B cell (primary cell): ENCODE measurements around the gene SLC6A6. TPM values are rescaled to one million over a fixed set of nuclear protein-coding genes. Genes with fewer than 3 reads are reported as not detected.

Experiments
- ATAC-seq: fragments of 200-7000 bp; cut with Tn5 transposase; one replicate; pipeline ENCODE4 v1.10.0; 2021; ENCODE audit warnings: low read depth, mild to moderate bottlenecking, moderate number of reproducible peaks, moderate library complexity
- CTCF ChIA-PET: fragments of 350-600 bp; sonication (Branson Sonifier 250); formaldehyde crosslinking; loops from one replicate; lab custom pipeline; 2021; ENCODE audit warnings: antibody characterized with exemption, inconsistent platforms; lab: Charles Lee
- POLR2A ChIA-PET: fragments of 350-600 bp; sonication (Branson Sonifier 250); formaldehyde crosslinking; loops from one replicate; lab custom pipeline; 2021; ENCODE audit warnings: antibody characterized with exemption; lab: Charles Lee
- DNase-seq: peaks from one replicate; pipeline ENCODE4 v3.0.0; 2013
- H2AFZ ChIP-seq: 2 replicates; pipeline ENCODE4 v1.6.1; 2012; ENCODE audit warnings: mild to moderate bottlenecking, low read depth, low read length; ENCODE audit not compliant: insufficient read depth, poor library complexity, severe bottlenecking
- H3K27ac ChIP-seq, 2 donors: 1 replicate in 1 of 2; 2 replicates in 1 of 2; pipeline ENCODE4 v1.5.1; 2012 to 2013; ENCODE audit warnings: low read length in 2 of 2, mild to moderate bottlenecking in 2 of 2, moderate library complexity in 1 of 2
- H3K27me3 ChIP-seq, 4 experiments: fragments of 200-600 bp in 1 of 4; sonication (generic) in 1 of 4; replicated peaks in 1 of 4; 1 replicate in 2 of 4; 2 replicates in 2 of 4; pipeline versions ENCODE4 v1.6.1 to v1.7.0; 2013 to 2016; ENCODE audit warnings: low read length in 3 of 4, mild to moderate bottlenecking in 2 of 4, mixed read lengths in 1 of 4, moderate library complexity in 1 of 4; ENCODE audit not compliant: insufficient read depth in 4 of 4, control insufficient read depth in 3 of 4; ENCODE audit errors: control extremely low read depth in 1 of 4
- H3K36me3 ChIP-seq, 2 experiments: replicated peaks in 1 of 2; 1 replicate in 1 of 2; 2 replicates in 1 of 2; pipeline versions ENCODE4 v1.6.1 to v1.7.1; 2013; ENCODE audit warnings: low read length in 1 of 2; ENCODE audit not compliant: insufficient read depth in 2 of 2, control insufficient read depth in 1 of 2; ENCODE audit errors: control extremely low read depth in 1 of 2, extremely low read depth in 1 of 2
- H3K4me1 ChIP-seq, 2 donors: fragments of 200-600 bp in 1 of 2; sonication (generic) in 1 of 2; 1 replicate in 1 of 2; 2 replicates in 1 of 2; pipeline versions ENCODE4 v1.5.1 to v1.6.1; 2013 to 2017; ENCODE audit warnings: low read length in 2 of 2; ENCODE audit not compliant: control insufficient read depth in 2 of 2, insufficient read depth in 2 of 2
- H3K4me2 ChIP-seq: replicated peaks from 2 replicates; pipeline ENCODE3; 2012; ENCODE audit warnings: mild to moderate bottlenecking, low read depth, low read length; ENCODE audit not compliant: poor library complexity, severe bottlenecking
- H3K4me3 ChIP-seq, 5 experiments: fragments of 200-600 bp in 1 of 5; sonication (generic) in 1 of 5; 1 replicate in 3 of 5; 2 replicates in 2 of 5; pipeline versions ENCODE4 v1.5.1 to v1.7.0; 2011 to 2016; ENCODE audit warnings: low read length in 4 of 5, mild to moderate bottlenecking in 4 of 5, low read depth in 2 of 5, control low read depth in 1 of 5, moderate library complexity in 1 of 5; ENCODE audit not compliant: insufficient read depth in 1 of 5; ENCODE audit errors: control extremely low read depth in 1 of 5, extremely low read depth in 1 of 5
- H3K79me2 ChIP-seq: fragments of 200-600 bp; sonication (generic); one replicate; pipeline ENCODE4 v1.6.0; 2016; ENCODE audit warnings: low read length; ENCODE audit not compliant: control insufficient read depth, insufficient read depth
- H3K9ac ChIP-seq: fragments of 200-600 bp; sonication (generic); 2 replicates; pipeline ENCODE4 v1.6.1; 2017; ENCODE audit warnings: mild to moderate bottlenecking, low read length, moderate library complexity
- H3K9me3 ChIP-seq, 3 donors: one replicate each; pipeline versions ENCODE4 v1.6.1 to v1.7.1; 2013; ENCODE audit warnings: low read length in 2 of 3; ENCODE audit not compliant: control insufficient read depth in 2 of 3, insufficient read depth in 1 of 3; ENCODE audit errors: control extremely low read depth in 1 of 3
- H4K20me1 ChIP-seq: 2 replicates; pipeline ENCODE4 v1.6.0; 2012; ENCODE audit warnings: mild to moderate bottlenecking, low read length; ENCODE audit not compliant: insufficient read depth, control insufficient read depth, poor library complexity, severe bottlenecking
- H3K27ac Mint-ChIP-seq: one replicate; pipeline ENCODE4 v1.8.0; 2021; ENCODE audit warnings: mixed read lengths
- H3K27me3 Mint-ChIP-seq: one replicate; pipeline ENCODE4 v1.8.0; 2021; ENCODE audit warnings: mixed read lengths
- H3K4me1 Mint-ChIP-seq: one replicate; pipeline ENCODE4 v1.8.0; 2021; ENCODE audit warnings: mixed read lengths
- H3K4me3 Mint-ChIP-seq: one replicate; pipeline ENCODE4 v1.8.0; 2021; ENCODE audit warnings: mixed read lengths
- H3K9me3 Mint-ChIP-seq: one replicate; pipeline ENCODE4 v1.8.0; 2022; ENCODE audit warnings: mixed read lengths; ENCODE audit not compliant: insufficient read depth
- EZH2 ChIP-seq: IDR thresholded peaks from 2 replicates; pipeline ENCODE4 v1.6.1; 2012; ENCODE audit warnings: borderline replicate concordance, low read depth, mild to moderate bottlenecking, moderate library complexity, low read length; ENCODE audit not compliant: insufficient read depth, poor library complexity, severe bottlenecking
- WGBS: methylation state at CpG from one replicate; pipeline ENCODE4 v1.1.5; 2013; ENCODE audit warnings: missing lambda C conversion rate; ENCODE audit not compliant: insufficient coverage; 5-methylcytosine and 5-hydroxymethylcytosine counted together
- intact Hi-C: fragments of 100-400 bp; cut with micrococcal nuclease; formaldehyde crosslinking; loops from one replicate; pipeline ENCODE4 v1.10.0; 2022
- polyA plus RNA-seq: library from polyadenylated mRNA; depleted of rRNA; stranded (reverse); fragments of >200 nt; gene quantifications from 2 replicates; pipeline ENCODE4 v1.2.3, GENCODE V29; 2012
- total RNA-seq, 2 donors: library from RNA; stranded (reverse); fragments of 120-200 nt in 1 of 2; gene quantifications; 1 replicate in 1 of 2; 2 replicates in 1 of 2; pipeline versions ENCODE4 v1.2.3 to v1.2.4, GENCODE V29; 2013 to 2022
- TF ChIP-seq, protein P1 (sequence below): fragments of 200-600 bp; IDR thresholded peaks from one replicate; pipeline ENCODE4 v1.8.0; 2022; ENCODE audit warnings: antibody characterized with exemption, mild to moderate bottlenecking

SLC6A6 gene
- total and polyA plus RNA-seq, 2 donors (not counting 1 experiment from before 2014, with no cell fraction given) = 34.2 to 48.7 TPM

DNA sequence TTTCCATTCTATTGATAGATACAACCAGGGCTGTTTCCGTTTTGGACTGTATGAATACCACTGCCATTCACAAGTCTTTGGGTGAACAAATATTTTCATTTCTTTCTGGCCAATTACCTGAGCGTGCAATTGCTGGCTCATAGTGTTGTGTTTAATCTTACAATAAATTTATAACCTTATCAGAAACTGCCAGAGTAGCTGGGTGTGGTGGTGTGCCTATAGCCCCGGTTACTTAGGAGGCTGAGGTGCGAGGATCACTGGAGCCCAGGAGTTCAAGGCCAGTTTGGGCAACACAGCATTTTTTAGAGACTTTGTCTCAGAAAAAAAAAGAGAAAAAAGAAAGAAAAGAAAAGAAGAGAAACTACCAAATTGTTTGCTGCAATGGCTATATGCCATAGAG, 5.4 kb upstream of the SLC6A6 start:
- ATAC-seq (no peak), DNase-seq (no peak)
- H3K27ac Mint-ChIP-seq = no peak overlapping the region
- Histone ChIP-seq H3K27ac (no peak overlapping the region), H2AFZ (no peak overlapping the region), H3K4me2 (no peak overlapping the region), H3K9me3 (no peaks in the 10 kb centered on the region), H3K27me3 (no peaks in the 10 kb centered on the region), H3K4me3 (no peak overlapping the region), H4K20me1 (no peaks in the 10 kb centered on the region), H3K4me1 (peaks cover 10 to 19% of the 10 kb centered on the region in 2 donors), H3K9ac (no peak overlapping the region), H3K79me2 (no peaks in the 10 kb centered on the region), H3K36me3 (no peaks in the 10 kb centered on the region)
- peaks cover 23% of the 10 kb centered on the region for H3K4me1 Mint-ChIP-seq
- no peak overlapping the region for H3K4me3 Mint-ChIP-seq
- H3K9me3 Mint-ChIP-seq = no peaks in the 10 kb centered on the region
- TF ChIP-seq, protein P1, sequence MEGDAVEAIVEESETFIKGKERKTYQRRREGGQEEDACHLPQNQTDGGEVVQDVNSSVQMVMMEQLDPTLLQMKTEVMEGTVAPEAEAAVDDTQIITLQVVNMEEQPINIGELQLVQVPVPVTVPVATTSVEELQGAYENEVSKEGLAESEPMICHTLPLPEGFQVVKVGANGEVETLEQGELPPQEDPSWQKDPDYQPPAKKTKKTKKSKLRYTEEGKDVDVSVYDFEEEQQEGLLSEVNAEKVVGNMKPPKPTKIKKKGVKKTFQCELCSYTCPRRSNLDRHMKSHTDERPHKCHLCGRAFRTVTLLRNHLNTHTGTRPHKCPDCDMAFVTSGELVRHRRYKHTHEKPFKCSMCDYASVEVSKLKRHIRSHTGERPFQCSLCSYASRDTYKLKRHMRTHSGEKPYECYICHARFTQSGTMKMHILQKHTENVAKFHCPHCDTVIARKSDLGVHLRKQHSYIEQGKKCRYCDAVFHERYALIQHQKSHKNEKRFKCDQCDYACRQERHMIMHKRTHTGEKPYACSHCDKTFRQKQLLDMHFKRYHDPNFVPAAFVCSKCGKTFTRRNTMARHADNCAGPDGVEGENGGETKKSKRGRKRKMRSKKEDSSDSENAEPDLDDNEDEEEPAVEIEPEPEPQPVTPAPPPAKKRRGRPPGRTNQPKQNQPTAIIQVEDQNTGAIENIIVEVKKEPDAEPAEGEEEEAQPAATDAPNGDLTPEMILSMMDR = no peak
- no peak for TF ChIP-seq EZH2
- WGBS = 100% methylated on average over 1 of the region's 4 CpGs
- intact Hi-C loops = no loop called here
- POLR2A ChIA-PET = no interaction called here
- CTCF ChIA-PET = no interaction called here
- H3K27me3 Mint-ChIP-seq = no peaks in the 10 kb centered on the region

DNA sequence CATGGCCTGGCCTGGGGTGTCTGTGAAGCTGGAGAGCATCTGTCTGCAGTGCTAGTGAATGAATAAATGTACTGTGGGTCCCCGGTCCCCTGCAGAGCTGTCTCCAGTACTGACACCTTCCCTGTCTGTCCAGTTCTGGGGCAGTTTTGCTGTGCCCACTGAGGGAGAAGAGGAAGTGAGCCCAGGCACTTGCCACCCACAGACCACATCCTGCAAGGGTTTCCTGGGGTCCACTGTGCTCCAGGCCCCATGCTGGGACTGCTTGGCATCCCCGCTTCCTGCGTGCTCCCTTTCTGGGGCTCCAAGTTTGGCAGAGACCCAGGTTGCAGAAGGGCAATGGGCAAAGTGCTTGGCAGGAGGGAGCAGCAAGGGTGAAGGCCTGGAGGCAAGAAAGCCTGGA, 4.9 kb upstream of the SLC6A6 start:
- Mint-ChIP-seq H3K27ac (no peak overlapping the region), H3K9me3 (no peaks in the 10 kb centered on the region), H3K4me1 (peaks cover 26% of the 10 kb centered on the region), H3K27me3 (no peaks in the 10 kb centered on the region), H3K4me3 (no peak overlapping the region)
- Histone ChIP-seq H3K27ac (no peak overlapping the region), H3K4me2 (no peak overlapping the region), H2AFZ (no peak overlapping the region), H3K9me3 (no peaks in the 10 kb centered on the region), H3K36me3 (no peaks in the 10 kb centered on the region), H3K79me2 (no peaks in the 10 kb centered on the region), H3K27me3 (no peaks in the 10 kb centered on the region), H3K9ac (no peak overlapping the region), H3K4me3 (no peak overlapping the region), H3K4me1 (peaks cover 10 to 20% of the 10 kb centered on the region in 2 donors), H4K20me1 (no peaks in the 10 kb centered on the region)
- ATAC-seq (no peak), DNase-seq (no peak)
- TF ChIP-seq, protein P1 = no peak
- no peak for TF ChIP-seq EZH2
- 21% methylated on average over 3 of the region's 3 CpGs for WGBS
- ChIA-PET POLR2A (no interaction called here), CTCF (no interaction called here)
- intact Hi-C loops = no loop called here
